KBM-7 (cell line): ENCODE data around the gene PCDHGA5.
"Not testable (repeated sequence)": the region's sequence is repeated elsewhere in the genome, so short reads cannot be mapped to it uniquely, and the experiment has no call there.

Experiments used
- DNase-seq: peaks from one replicate; pipeline ENCODE4 v3.0.0-alpha.2; 2015
- in situ Hi-C: fragments of 300-500 bp; cut with MboI; formaldehyde crosslinking; loops from 2 replicates; pipeline ENCODE4 v1.14.3; 2020; ENCODE audit warnings: low sequenced_read_pairs, low pct_unique_long_range_greater_than_20kb, mixed read lengths

The PCDHGA5 gene

GRCh38 chr5:141403387-141403786, 39.4 kb downstream of the PCDHGA5 start:
- no peak for DNase-seq
- in situ Hi-C loops, result no loop called here

- in situ Hi-C loops, DNase-seq: not testable (repeated sequence)
These were observed 44.0 kb downstream of the PCDHGA5 start, which contains the start of gene PCDHGB6 for GRCh38 chr5:141407790-141408505. PCDHGB6 (plus strand) TSS chr5:141408021; CDS start chr5:141408203, 182 bp downstream.

- in situ Hi-C loops, result no loop called here
- no peak for DNase-seq
These were observed 45.8 kb downstream of the PCDHGA5 start for GRCh38 chr5:141409598-141410306.

GRCh38 chr5:141411575-141411974, 47.6 kb downstream of the PCDHGA5 start:
- in situ Hi-C loops, result no loop called here
- no peak for DNase-seq

GRCh38 chr5:141412854-141413539, 49.0 kb downstream of the PCDHGA5 start, which contains the start of gene PCDHGA10:
PCDHGA10 (plus strand) TSS chr5:141412987; CDS start chr5:141413176, 189 bp downstream.
- DNase-seq, result peak; percentile 87
- in situ Hi-C loops, result no loop called here

GRCh38 chr5:141413540-141414069, 49.6 kb downstream of the PCDHGA5 start:
- in situ Hi-C loops, result no loop called here
- no peak for DNase-seq

GRCh38 chr5:141414548-141415274, 50.7 kb downstream of the PCDHGA5 start:
- DNase-seq, in situ Hi-C loops: not testable (repeated sequence)

- in situ Hi-C loops, DNase-seq: not testable (repeated sequence)
These were observed 51.3 kb downstream of the PCDHGA5 start for GRCh38 chr5:141415275-141415618.
